HK-2 (cell line): Measurements from ENCODE around the gene PPP6R2.
"Not testable (repeated sequence)": the region's sequence is repeated elsewhere in the genome, so short reads cannot be mapped to it uniquely, and the experiment has no call there.

Source experiments
- DNase-seq: peaks from one replicate; pipeline ENCODE4 v3.0.0-alpha.2; 2018; ENCODE audit not compliant: unreplicated experiment

Gene PPP6R2

DNA sequence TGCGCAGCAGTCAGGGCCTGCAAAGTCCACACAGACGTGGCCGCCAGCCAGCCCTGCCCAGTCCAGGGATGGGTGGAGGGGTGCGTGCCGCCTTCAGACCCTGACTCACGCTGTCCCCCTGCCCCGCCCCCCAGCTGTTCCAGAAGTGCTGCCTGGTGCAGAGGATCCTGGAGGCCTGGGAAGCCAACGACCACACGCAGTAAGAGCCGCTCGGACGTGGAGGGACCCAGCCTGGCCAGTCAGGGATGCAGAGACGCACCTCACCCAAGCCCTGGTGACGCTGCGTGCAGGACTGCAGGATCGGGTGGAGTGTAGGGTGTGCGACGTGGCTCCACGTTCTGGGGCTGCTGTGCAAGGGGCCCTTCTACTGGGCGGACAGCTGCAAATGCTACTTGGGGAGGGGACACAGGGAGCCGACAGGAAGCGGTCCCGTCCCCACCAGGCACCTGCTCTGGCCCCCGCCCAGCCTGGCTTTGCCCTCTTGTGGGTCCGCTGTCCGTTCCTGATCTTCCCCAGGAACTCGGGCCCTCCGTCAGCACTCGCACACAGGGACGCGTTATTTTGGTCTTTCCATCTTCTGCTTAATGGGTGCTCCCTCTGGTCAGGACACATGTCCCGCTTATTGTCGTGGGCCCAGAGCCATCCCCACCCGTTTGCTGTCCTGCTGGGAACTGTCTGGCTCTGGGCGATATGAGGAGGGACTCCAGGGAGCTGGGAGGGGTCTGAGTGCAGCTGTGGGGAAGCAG is 89.2 kb downstream of the PPP6R2 start:
- no peak for DNase-seq

DNA sequence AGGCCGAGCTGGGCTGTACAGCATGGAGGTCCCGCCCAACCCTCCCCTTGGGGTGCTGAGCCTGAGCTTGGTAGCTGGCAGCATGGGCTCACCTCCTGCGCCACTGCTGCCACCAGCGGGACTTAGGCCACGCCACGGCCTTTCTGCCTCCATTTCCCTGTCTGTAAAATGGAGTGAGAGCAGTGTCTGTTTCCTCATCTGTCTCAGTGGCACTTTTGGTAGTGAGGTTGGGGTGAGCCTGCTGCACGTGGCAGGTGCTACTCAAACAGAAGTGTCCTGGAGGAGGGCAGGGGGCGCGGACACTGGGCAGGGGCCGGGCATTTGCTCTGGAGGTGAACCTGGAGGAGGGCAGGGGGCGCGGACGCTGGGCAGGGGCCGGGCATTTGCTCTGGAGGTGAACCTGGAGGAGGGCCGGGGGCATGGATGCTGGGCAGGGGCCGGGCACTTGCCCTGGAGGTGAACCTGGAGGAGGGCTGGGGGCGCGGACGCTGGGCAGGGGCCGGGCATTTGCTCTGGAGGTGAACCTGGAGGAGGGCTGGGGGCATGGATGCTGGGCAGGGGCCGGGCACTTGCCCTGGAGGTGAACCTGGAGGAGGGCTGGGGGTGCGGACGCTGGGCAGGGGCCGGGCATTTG is 89.9 kb downstream of the PPP6R2 start:
- not testable (repeated sequence) for DNase-seq

DNA sequence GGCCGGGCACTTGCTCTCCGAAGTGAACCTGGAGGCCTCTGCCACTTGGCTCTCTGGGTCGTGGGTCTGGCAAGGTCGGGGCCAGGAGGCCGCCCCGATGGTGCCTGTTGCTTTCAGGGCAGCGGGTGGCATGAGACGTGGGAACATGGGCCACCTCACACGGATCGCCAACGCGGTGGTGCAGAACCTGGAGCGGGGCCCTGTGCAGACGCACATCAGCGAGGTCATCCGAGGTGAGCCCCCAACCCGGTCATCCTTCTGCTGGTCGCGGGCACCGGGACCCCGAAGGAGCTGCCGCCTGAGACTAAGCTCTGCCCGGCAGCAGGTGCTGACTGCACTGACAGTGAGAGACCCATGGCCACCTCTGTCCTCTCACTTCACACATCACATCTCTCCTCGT is 91.7 kb downstream of the PPP6R2 start:
- no peak for DNase-seq

DNA sequence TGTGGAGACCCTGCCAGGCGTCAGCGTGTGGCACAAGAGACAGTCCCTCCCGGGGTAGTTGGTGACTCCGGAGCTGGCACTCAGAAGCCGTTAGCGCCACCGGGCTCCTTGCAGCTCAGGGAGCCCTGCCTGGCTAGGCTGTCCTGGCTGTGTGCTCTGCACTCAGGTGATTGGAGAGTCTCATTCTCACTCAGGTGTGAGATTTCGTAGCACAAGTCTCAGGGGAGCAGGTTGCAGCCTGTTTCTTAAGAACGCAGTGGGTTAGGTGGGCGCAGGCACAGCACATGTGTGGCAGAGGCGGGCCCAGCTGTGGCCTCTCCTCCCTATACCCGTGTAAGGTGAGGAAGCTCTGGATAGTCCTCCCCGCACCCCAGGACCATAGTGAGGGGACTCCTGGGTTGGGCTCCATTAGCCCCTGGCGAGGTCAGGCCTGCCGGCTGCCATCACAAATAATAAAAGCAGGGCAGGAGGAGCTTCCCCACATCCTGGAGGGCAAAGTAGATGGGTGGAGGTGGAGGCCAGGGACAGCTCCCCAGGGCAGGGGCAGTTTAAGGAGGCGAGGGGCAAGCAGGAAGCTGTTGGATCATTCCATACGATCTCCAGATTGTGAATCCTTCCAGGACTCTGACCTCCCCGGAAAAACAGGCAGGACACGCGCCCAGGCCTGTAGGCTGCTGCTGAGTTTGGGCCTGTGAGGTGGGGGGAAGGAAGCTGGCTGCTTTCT is 92.3 kb downstream of the PPP6R2 start:
- DNase-seq: no peak

DNA sequence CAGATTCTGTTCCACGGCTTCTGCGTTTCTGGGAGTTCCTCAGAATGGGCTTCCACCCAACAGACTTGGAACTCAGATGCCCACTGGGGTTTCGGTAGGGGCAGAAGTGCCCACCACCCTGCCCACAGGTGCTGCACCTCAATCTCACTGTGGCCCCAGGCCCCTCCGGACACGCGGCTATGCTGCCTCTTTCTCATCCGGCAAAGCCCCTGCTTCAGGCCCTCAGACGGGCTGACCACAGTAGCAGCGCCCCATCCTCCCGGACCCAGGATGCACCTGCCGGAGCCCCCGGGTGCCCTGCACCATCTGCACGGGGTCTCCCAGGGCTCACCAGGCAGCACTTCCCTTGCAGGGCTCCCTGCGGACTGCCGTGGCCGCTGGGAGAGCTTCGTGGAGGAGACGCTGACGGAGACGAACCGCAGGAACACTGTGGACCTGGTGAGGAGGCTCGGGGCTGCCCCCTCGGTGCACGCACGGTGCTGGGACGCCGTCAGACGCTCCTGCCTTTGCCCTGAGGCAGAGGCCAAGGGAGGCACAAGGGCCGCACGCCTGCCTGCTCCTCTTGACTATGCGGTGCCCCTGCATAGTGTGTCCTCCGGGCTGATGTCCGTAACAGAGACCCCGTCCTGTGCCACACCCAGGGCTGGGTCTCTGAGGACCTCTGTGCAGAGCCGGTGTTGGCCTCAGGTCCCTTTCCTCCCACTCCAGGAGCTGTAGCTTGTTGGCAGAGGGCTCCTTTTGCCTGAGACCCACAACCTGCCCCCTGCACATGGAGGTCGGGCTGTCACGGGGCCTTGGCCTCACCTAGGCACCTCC is 93.1 kb downstream of the PPP6R2 start:
- no peak for DNase-seq

DNA sequence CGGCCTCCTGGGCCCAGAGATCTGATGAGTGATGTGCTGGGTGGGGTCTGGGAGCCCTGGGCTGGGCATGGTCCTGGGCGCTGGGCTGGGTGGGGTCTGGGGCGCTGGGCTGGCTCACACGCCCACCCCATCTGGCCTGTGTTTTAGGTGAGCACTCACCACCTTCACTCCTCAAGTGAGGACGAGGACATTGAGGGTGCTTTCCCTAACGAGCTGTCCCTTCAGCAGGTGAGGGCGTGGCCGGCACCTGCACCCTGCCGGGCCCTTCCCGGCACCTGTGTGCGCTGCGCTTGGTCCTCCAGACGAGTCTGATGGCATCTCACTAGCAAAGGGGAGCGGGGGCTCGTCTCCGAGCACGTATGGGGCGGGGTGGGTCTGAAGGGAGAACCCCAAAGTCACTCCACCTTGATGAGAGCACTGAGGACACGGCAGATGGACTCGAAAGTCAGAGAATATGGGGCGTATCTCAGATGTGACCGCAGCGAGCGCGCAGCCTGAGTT is 93.8 kb downstream of the PPP6R2 start:
- DNase-seq: no peak

DNA sequence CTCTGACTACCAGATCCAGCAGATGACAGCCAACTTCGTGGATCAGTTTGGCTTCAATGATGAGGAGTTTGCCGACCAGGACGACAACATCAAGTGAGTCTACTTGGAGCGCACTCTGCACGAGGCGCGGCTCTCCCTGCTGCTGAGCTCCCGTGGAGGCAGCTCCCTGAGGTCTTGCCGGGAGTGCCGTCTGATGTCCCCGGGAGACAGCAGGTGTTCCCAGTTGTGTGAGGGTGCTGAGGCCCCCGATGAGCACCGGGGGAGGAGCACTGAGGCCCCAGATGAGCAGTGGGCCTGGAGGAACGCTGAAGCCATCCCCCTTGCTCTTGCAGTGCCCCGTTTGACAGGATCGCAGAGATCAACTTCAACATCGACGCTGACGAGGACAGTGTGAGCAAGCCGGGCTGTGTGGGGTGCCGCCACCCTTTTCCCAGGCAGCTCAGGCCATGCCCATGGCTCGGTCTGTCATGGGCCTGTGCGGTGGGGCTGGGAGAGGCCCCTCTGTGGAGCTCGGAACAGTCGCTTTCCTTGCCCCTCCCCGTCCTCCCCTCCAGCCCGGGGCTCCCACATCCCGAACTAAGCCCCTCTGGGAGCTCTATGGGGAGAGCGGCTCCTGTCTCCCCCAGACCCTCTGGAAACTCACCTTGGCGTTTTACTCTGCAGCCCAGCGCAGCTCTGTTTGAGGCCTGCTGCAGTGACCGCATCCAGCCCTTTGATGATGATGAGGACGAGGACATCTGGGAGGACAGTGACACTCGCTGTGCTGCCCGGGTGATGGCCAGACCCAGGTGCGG is 94.6 kb downstream of the PPP6R2 start:
- DNase-seq: no peak

DNA sequence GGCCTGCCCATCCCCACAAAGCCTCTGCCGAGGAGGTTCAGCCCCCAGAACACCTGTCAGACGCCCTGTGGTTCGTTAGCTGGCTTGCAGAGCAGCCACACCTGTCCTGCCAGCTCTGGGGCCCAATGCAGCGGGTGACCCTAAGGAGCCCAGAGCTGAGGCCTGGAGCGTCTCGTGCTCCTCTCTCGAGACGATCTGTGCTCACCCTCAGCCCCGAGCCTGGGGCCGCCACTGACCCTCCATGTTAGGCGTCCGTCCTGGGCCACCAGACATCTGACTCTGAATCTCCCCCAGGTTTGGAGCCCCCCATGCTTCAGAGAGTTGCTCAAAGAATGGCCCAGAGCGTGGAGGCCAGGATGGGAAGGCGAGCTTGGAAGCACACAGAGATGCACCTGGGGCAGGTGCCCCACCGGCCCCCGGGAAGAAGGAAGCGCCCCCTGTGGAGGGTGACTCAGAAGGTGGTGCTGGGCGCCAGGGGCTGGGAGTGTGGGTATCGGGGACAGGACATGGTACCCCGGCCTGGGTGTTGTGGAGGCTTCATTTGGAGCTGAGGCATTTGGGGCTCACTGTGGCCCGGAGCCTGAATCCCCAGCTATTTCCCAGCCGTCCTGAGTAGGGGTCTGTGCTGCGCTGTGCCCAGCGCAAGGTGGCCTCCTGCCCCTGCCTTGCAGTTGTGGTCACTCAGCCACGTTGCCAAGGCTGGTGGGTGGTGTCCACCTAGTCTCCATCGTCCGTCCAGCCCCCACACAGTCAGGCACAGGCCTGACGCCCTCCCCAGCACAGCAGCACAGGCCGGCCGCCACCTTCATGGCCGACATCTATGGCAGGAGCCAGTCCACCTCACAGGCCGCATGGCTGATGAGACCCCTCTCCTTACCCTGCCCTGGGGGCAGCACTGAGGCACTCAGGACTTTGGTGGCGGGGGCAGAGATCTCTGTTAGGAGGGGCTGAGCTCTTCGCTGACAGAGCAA is 95.5 kb downstream of the PPP6R2 start:
- no peak for DNase-seq

DNA sequence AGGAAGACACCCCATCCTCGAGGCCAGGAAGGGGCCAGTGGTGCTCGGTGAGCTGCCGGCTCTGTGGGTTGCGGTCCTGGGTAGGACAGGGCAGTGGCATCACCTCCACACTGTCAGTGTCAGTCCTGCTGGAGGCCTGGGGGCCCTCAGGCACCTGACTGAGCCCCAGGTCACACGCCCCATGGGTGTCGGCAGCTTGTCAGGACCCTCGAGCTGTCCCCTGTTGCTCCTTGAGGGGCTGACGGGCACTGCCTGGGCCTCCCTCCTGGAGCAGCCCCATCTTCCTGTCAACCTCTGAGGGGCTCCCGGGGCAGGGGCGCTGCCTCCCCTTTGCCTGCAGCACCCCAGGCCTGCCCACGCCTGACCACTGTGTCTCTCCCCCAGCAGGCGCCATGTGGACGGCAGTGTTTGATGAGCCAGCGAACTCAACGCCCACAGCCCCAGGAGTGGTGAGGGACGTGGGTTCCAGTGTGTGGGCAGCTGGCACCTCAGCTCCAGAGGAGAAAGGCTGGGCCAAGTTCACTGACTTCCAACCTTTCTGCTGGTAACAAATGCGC is 96.3 kb downstream of the PPP6R2 start:
- no peak for DNase-seq

DNA sequence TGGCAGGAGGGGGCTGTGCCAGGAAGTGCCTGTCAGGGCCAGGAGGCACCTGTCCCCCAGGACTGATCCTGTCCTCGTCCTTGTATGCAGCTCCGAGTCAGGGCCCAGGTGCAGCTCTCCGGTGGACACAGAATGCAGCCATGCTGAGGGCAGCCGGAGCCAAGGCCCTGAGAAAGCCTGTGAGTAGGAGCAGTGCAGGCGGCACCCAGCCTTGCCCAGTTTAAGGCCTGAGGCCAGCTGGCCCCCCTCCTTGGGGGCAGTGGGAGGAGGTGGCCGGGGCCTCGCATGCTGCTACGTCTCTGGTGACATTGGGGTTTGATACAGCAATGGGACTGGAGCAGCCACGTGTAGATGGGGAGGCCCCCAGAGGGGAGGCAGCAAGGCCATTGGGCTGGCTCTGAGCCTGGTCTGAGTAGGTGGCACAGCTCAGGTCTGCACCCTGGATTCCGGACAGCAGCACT is 96.8 kb downstream of the PPP6R2 start:
- no peak for DNase-seq

DNA sequence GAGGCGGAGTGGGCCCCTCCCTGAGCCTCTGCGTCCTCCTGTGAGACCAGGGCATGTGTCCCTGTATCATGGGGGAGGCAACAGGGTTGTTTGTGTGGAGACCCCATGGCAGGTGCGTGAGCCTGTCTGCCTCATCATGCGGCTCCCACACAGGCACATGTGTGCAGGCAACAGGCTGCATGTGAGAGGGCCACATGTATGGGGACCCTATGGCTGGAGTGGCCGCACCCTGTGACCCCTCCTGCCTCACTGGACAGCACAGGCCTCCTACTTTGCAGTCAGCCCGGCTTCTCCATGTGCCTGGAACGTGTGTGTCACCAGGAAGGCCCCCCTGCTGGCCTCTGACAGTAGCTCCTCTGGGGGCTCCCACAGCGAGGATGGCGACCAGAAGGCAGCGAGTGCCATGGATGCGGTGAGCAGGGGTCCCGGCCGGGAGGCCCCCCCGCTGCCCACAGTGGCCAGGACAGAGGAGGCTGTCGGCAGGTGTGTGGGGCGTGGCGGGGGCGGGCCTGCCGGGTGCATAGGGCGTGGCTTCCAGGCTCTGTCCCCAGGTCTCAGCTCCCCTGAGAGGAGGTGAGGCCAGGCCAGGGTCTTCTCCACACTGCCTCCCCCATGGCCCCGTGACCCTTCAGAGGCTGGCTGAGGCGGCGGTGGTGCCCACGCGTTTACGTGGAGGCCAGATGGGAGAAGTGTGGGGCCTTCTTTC is 97.6 kb downstream of the PPP6R2 start:
- no peak for DNase-seq

DNA sequence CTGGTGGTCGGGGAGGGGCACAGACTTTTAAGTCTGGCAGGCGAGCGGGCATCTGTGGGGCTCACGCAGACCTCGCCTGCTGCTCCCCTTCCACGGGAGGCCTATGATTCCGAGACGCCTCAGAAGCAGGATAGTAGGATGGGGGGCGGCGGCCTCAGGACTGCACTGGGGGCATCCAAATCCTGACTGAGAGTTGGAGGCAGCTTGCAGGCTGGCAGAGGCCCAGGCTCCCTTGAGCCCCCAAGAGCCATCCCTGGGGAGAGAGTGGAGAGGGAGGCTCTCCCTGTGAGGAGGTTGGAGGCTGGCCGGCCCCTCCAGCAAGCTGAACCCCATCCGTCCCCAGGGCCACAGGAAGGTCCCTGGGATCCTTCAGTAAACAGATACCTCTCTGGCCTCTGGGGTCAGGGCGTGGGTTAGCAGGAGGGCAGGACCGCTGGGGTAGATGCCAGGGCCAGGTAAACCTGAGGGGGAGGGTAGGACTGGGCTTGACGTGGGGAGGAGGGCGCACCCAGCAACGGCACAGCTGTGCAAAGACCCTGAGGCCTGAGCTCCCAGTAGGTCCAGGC is 98.4 kb downstream of the PPP6R2 start:
- no peak for DNase-seq

DNA sequence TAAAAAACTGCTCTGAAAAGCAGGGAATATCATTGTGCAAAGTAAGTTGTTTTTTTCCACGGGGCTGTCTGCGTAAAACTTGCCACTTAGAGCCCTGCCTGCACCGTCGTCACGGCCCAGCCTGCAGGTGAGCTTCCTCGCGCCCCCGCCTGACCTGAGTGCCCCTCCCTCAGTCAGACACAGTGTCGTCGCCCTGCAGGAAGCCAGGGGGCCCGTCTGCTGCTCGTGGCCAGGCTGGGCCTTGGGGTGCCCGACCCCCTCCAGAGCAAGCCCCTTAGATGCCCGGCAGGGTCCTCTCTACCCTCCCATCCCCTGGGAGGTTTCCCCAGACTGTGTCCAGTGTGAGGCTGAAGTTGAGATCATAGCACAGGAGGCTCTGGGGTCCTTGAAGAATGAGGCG is 100.1 kb downstream of the PPP6R2 start:
- DNase-seq: no peak

DNA sequence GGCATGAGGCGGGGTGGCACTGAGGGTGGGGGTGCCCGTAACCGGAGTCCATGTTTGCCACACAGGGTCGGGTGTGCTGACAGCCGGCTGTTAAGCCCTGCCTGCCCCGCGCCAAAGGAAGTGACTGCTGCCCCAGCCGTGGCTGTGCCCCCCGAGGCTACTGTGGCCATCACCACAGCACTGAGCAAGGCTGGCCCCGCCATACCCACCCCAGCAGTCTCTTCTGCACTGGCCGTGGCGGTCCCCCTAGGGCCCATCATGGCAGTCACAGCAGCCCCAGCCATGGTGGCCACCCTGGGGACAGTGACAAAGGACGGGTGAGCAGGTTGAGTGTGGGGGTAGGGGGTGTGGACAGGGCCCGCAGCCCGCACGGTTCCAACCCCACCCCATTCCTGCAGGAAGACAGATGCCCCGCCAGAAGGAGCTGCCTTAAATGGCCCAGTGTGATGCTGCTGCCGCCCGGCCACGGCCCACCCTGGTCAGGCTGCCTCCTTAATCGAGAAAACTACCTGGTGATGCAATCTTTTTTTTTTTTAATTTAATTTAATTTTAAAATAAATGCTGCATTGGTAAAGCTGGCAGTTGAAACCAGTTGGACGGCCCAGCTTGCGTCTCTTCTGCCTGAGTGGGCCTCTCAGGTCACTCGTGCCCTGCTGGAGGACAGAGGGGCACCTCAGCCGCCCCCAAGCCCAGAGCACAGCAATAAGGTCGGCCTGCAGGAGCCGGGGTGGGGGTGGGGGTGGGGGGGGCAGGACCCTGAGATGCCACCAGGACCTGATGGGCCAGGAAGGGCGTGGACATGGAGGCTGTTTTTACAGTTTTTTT is 100.9 kb downstream of the PPP6R2 start:
- DNase-seq: no peak

DNA sequence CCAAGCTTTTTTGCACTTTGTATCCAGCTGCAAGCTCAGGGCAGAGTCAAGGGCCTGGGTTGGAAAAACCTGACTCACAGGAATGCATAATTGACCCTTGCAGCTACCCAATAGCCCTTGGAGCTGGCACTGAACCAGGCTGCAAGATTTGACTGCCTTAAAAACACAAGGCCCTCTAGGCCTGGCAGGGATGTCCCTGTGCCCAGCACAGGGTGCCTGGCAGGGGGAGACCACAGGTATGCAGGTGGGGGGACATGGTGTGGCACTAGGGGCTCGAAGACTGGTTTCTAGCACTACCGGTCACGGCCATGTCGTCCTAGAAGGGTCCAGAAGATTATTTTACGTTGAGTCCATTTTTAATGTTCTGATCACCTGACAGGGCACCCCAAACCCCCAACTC is 101.5 kb downstream of the PPP6R2 start:
- DNase-seq: no peak

DNA sequence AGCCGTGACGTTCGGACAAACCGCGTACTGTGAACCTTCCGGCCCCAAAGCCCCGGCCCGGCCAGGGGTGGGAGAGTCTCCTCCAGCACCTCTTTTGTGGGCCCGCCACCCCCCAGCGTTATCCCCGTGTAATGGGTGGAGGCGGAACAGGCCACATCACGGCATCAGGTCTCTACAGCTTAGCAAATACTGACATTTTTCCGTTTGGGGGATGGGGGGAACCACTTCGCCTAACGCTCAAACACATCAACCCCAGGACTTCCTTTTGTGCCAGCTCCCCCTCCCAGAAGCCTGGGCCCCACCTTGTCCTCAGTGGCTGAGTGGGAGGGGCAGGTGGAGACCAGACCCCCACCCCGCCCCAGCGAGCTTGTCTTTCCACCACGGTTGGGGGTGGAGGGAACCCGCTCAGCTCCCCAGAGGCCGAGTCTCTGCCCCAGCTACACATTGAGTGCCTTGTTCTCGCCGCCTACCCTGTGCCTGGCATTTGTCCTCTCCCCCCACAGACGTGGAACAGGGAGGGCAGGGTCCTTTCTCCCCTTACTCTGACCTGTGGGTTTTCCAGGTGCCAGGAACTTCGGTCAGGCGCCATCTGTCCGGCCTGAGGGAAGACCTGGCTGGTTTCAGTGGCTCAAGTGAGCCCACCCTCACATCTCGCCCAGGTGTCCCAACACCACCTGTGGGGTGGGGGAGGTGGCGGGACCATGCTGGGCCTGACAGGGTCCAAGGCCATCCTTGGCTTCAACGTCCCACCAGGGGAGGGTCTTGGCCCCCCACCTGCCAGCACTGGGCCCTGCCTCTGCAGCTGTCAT is 102.1 kb downstream of the PPP6R2 start:
- no peak for DNase-seq
